Right lobe of liver (tissue), 4 donors: ENCODE results near the gene TMED3.

Experiments used
- CTCF ChIP-seq, 4 donors: fragments of 200-600 bp in 3 of 4; fragments of 450-650 bp in 1 of 4; IDR thresholded peaks; one replicate each; pipeline versions ENCODE4 v1.5.1 to v1.8.0; 2016 to 2022; ENCODE audit warnings: antibody characterized with exemption in 4 of 4, mild to moderate bottlenecking in 2 of 4
- POLR2A ChIP-seq: fragments of 450-650 bp; IDR thresholded peaks from one replicate; pipeline ENCODE4 v1.6.1; 2017; ENCODE audit warnings: antibody characterized with exemption, mild to moderate bottlenecking
- donor health status: DM: no; HTN: no; CAD: no.
- donor health status: DM: no; HTN: no; CAD: no.
- donor health status: DM: no; HTN: yes; CAD: no.

- TF ChIP-seq CTCF (IDR thresholded peaks at IDR 0.05) (no peak), POLR2A (no peak)
These were observed 60.7 kb downstream of the TMED3 start for GRCh38 chr15:79371591-79371990.
